HEK293 (cell line): Measurements from ENCODE around the gene RPS6KA5.
A peak's percentile ranks its signal among the peaks of the same experiment; 100 is the strongest.

Experiments used
- CTCF ChIA-PET: fragments of 350-600 bp; formaldehyde crosslinking; extraction: SDS; loops from one replicate; lab custom pipeline; 2021; ENCODE audit warnings: antibody characterized with exemption; lab: Yijun Ruan, JAX
- POLR2A ChIA-PET: fragments of 300-600 bp; formaldehyde crosslinking; extraction: SDS; loops from one replicate; lab custom pipeline; 2020; ENCODE audit warnings: antibody characterized with exemption, inconsistent platforms; lab: Yijun Ruan, JAX
- H3K27ac ChIP-seq: fragments of 200-500 bp; sonication (Bioruptor generic); 2 replicates; pipeline ENCODE4 v1.5.1; 2014; ENCODE audit warnings: low read depth, low read length, control low read depth, inconsistent platforms; ENCODE audit errors: extremely low read depth
- H3K36me3 ChIP-seq, 2 experiments: fragments of 200-500 bp in 1 of 2; sonication (Bioruptor generic) in 1 of 2; 1 replicate in 1 of 2; 2 replicates in 1 of 2; pipeline ENCODE4 v1.5.1; 2014 to 2017; ENCODE audit warnings: inconsistent platforms in 2 of 2, low read length in 2 of 2; ENCODE audit not compliant: control insufficient read depth in 2 of 2, insufficient read depth in 1 of 2
- H3K4me1 ChIP-seq: fragments of 200-500 bp; sonication (Bioruptor generic); 2 replicates; pipeline ENCODE4 v1.5.1; 2014; ENCODE audit warnings: mild to moderate bottlenecking, low read length, inconsistent platforms; ENCODE audit not compliant: control insufficient read depth, insufficient read depth
- H3K4me3 ChIP-seq: 2 replicates; pipeline ENCODE4 v1.5.1; 2011; ENCODE audit warnings: low read depth, mild to moderate bottlenecking, control low read depth, low read length, moderate library complexity
- H3K9me3 ChIP-seq: fragments of 200-500 bp; sonication (Bioruptor generic); 2 replicates; pipeline ENCODE4 v1.5.1; 2014; ENCODE audit warnings: low read depth, low read length, inconsistent platforms; ENCODE audit not compliant: control insufficient read depth, insufficient read depth
- HOXC10 ChIP-seq: sonication (generic); formaldehyde crosslinking; IDR thresholded peaks from 2 replicates; pipeline ENCODE4 v1.8.1; 2023; ENCODE audit warnings: mild to moderate bottlenecking, missing genetic modification reagents
- OSR2 ChIP-seq: fragments of 450-650 bp; formaldehyde crosslinking; IDR thresholded peaks from 2 replicates; pipeline ENCODE4 v1.5.1; 2016; ENCODE audit warnings: missing biosample characterization, missing genetic modification characterization
- SALL2 ChIP-seq: fragments of 450-650 bp; formaldehyde crosslinking; IDR thresholded peaks from 2 replicates; pipeline ENCODE4 v1.5.0; 2017; ENCODE audit warnings: missing biosample characterization, mild to moderate bottlenecking, missing genetic modification characterization, borderline replicate concordance
- SP7 ChIP-seq: fragments of 450-650 bp; formaldehyde crosslinking; IDR thresholded peaks from 2 replicates; pipeline ENCODE4 v1.5.1; 2016; ENCODE audit warnings: missing biosample characterization, missing genetic modification characterization
- ZBTB8A ChIP-seq: fragments of 450-650 bp; formaldehyde crosslinking; IDR thresholded peaks from 2 replicates; pipeline ENCODE4 v1.5.1; 2016; ENCODE audit warnings: missing biosample characterization, missing genetic modification characterization
- ZFHX2 ChIP-seq: fragments of 450-650 bp; formaldehyde crosslinking; conservative IDR thresholded peaks from 2 replicates; pipeline ENCODE4 v1.5.1; 2016; ENCODE audit warnings: missing biosample characterization, missing genetic modification characterization
- ZIC2 ChIP-seq: fragments of 450-650 bp; formaldehyde crosslinking; IDR thresholded peaks from 2 replicates; pipeline ENCODE4 v1.5.1; 2016; ENCODE audit warnings: missing biosample characterization, missing genetic modification characterization
- ZNF132 ChIP-seq: fragments of 450-650 bp; formaldehyde crosslinking; IDR thresholded peaks from 2 replicates; pipeline ENCODE4 v1.5.1; 2017; ENCODE audit warnings: missing biosample characterization, missing genetic modification characterization, borderline replicate concordance
- ZNF140 ChIP-seq: fragments of 450-650 bp; formaldehyde crosslinking; IDR thresholded peaks from 2 replicates; pipeline ENCODE4 v1.5.1; 2016; ENCODE audit warnings: missing biosample characterization, missing genetic modification characterization
- ZNF366 ChIP-seq: fragments of 450-650 bp; formaldehyde crosslinking; conservative IDR thresholded peaks from 2 replicates; pipeline ENCODE4 v1.5.1; 2016; ENCODE audit warnings: missing biosample characterization, missing genetic modification characterization
- ZNF449 ChIP-seq: fragments of 450-650 bp; formaldehyde crosslinking; IDR thresholded peaks from 2 replicates; pipeline ENCODE4 v1.5.1; 2017; ENCODE audit warnings: missing biosample characterization, mild to moderate bottlenecking, missing genetic modification characterization, moderate library complexity
- ZNF518A ChIP-seq: fragments of 450-650 bp; formaldehyde crosslinking; conservative IDR thresholded peaks from 2 replicates; pipeline ENCODE4 v1.5.1; 2016; ENCODE audit warnings: low read depth, missing biosample characterization, missing genetic modification characterization
- ZNF544 ChIP-seq: fragments of 450-650 bp; formaldehyde crosslinking; IDR thresholded peaks from 2 replicates; pipeline ENCODE4 v1.5.0; 2017; ENCODE audit warnings: missing biosample characterization, missing genetic modification characterization
- ZNF600 ChIP-seq: fragments of 450-650 bp; formaldehyde crosslinking; IDR thresholded peaks from 2 replicates; pipeline ENCODE4 v1.5.1; 2016; ENCODE audit warnings: missing biosample characterization, missing genetic modification characterization
- ZNF629 ChIP-seq: fragments of 450-650 bp; formaldehyde crosslinking; IDR thresholded peaks from 2 replicates; pipeline ENCODE4 v1.5.1; 2017; ENCODE audit warnings: missing biosample characterization, missing genetic modification characterization
- ZNF670 ChIP-seq: fragments of 450-650 bp; formaldehyde crosslinking; IDR thresholded peaks from 2 replicates; pipeline ENCODE4 v1.5.1; 2016; ENCODE audit warnings: missing biosample characterization, missing genetic modification characterization, low read depth
- ZNF768 ChIP-seq: fragments of 450-650 bp; formaldehyde crosslinking; IDR thresholded peaks from 2 replicates; pipeline ENCODE4 v1.5.1; 2018; ENCODE audit warnings: missing biosample characterization, mild to moderate bottlenecking, missing genetic modification characterization
- TF ChIP-seq, protein P1 (sequence below): fragments of 450-650 bp; IDR thresholded peaks from 2 replicates; pipeline ENCODE4 v1.5.1; 2018; ENCODE audit warnings: missing biosample characterization, missing genetic modification characterization
- TF ChIP-seq, protein P2 (sequence below): fragments of 450-650 bp; formaldehyde crosslinking; IDR thresholded peaks from 2 replicates; pipeline ENCODE4 v1.5.1; 2016; ENCODE audit warnings: missing biosample characterization, missing genetic modification characterization

Gene RPS6KA5

GRCh38 chr14:90805662-90806540 is 254.5 kb downstream of the RPS6KA5 start:
- no peak overlapping the region for H3K27ac ChIP-seq
- ChIA-PET CTCF (interaction anchor here (0.6 kb wide), 1 partner anchor 529 kb away, joined by 3 read pairs; no protein-coding TSS in a partner anchor), POLR2A (no interaction called here)
- no peak for TF ChIP-seq SALL2 (tag by site-specific recombination)
- no peak for TF ChIP-seq ZNF768 (tag by site-specific recombination)
- TF ChIP-seq ZBTB8A (tag by site-specific recombination): peak; percentile 35; the same call in 1 of the 2 replicates
- no peak for TF ChIP-seq HOXC10
- 0 out of 2 replicates have a peak, but pooled peaks have one; percentile 7 for TF ChIP-seq ZIC2 (tag by site-specific recombination)
- no peak for TF ChIP-seq ZNF629 (tag by site-specific recombination)
- no peak for TF ChIP-seq ZNF140
- peak; percentile 71 for TF ChIP-seq ZNF600 (tag by site-specific recombination)
- TF ChIP-seq OSR2: no peak
- TF ChIP-seq ZNF518A (tag by site-specific recombination): no peak
- TF ChIP-seq ZFHX2 (tag by site-specific recombination): peak; percentile 17; the same call in 1 of the 2 replicates
- no peak overlapping the region for H3K4me3 ChIP-seq
- no peaks in the 10 kb centered on the region for H3K9me3 ChIP-seq
- no peaks in the 10 kb centered on the region; the same call in 1 of the 2 replicates for H3K4me1 ChIP-seq
- H3K36me3 ChIP-seq: no peaks in the 10 kb centered on the region

- Histone ChIP-seq H3K27ac (no peak overlapping the region), H3K4me3 (no peak overlapping the region), H3K36me3 (no peaks in the 10 kb centered on the region), H3K4me1 (no peaks in the 10 kb centered on the region; the same call in 1 of the 2 replicates), H3K9me3 (no peaks in the 10 kb centered on the region)
- ChIA-PET CTCF (no interaction called here), POLR2A (no interaction called here)
- TF ChIP-seq ZNF544 (tag by site-specific recombination) (no peak), ZNF132 (tag by site-specific recombination) (no peak), ZNF670 (tag by site-specific recombination) (no peak), SP7 (tag by site-specific recombination) (no peak)
Observed at GRCh38 chr14:90805084-90805391, 255.4 kb downstream of the RPS6KA5 start.

DNA sequence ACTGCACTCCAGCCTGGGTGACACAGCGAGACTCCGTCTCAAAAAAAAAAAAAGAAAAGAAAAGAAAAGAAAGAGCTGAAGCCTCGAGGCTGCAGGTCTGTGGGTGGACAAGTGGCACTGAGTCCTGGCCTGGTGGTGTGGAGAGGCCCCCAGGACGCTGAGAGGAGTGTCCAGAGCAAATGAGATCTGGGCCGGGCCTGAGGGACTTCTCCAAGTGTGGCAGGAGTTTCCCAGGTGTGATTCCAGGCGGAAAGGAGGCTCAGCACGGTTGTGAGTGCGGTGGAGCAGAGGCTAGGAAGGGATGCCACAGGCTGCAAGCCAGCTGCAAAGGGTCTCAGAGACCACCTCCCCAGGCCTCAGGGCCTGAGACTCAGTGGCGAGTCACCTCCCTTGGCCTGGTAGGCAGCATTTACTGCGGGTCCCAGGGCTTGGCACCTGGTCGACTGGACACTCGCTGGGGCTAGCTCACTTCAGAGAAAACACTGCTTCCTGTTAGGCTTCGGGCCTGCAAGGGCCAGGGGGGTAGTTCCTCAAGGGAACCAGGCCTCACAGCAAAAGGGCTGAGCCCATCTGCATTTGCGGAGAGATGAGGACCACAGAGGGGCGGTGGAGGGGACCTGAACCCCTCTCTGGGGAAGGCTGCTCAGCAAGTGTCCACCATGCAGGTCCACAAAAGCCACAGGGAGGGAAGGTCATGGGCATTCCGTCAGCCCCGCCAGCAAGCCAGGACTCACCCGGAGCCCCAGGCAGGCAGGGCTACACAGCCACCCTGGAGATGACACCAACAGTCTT is 256.0 kb downstream of the RPS6KA5 start:
- H3K4me1 ChIP-seq: no peaks in the 10 kb centered on the region; the same call in 1 of the 2 replicates
- H3K9me3 ChIP-seq: no peaks in the 10 kb centered on the region
- H3K27ac ChIP-seq: no peak overlapping the region
- no peak overlapping the region for H3K4me3 ChIP-seq
- ChIA-PET POLR2A (no interaction called here), CTCF (no interaction called here)
- H3K36me3 ChIP-seq: no peaks in the 10 kb centered on the region
- TF ChIP-seq ZNF449 (no peak), ZNF366 (tag by site-specific recombination) (no peak)
- TF ChIP-seq, protein P1, sequence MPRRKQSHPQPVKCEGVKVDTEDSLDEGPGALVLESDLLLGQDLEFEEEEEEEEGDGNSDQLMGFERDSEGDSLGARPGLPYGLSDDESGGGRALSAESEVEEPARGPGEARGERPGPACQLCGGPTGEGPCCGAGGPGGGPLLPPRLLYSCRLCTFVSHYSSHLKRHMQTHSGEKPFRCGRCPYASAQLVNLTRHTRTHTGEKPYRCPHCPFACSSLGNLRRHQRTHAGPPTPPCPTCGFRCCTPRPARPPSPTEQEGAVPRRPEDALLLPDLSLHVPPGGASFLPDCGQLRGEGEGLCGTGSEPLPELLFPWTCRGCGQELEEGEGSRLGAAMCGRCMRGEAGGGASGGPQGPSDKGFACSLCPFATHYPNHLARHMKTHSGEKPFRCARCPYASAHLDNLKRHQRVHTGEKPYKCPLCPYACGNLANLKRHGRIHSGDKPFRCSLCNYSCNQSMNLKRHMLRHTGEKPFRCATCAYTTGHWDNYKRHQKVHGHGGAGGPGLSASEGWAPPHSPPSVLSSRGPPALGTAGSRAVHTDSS (tag by site-specific recombination): no peak
- TF ChIP-seq, protein P2, sequence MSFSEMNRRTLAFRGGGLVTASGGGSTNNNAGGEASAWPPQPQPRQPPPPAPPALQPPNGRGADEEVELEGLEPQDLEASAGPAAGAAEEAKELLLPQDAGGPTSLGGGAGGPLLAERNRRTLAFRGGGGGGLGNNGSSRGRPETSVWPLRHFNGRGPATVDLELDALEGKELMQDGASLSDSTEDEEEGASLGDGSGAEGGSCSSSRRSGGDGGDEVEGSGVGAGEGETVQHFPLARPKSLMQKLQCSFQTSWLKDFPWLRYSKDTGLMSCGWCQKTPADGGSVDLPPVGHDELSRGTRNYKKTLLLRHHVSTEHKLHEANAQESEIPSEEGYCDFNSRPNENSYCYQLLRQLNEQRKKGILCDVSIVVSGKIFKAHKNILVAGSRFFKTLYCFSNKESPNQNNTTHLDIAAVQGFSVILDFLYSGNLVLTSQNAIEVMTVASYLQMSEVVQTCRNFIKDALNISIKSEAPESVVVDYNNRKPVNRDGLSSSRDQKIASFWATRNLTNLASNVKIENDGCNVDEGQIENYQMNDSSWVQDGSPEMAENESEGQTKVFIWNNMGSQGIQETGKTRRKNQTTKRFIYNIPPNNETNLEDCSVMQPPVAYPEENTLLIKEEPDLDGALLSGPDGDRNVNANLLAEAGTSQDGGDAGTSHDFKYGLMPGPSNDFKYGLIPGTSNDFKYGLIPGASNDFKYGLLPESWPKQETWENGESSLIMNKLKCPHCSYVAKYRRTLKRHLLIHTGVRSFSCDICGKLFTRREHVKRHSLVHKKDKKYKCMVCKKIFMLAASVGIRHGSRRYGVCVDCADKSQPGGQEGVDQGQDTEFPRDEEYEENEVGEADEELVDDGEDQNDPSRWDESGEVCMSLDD (tag by site-specific recombination): no peak
